ENCODE measurements around the gene FAM13B. TPM values are rescaled to one million over a fixed set of nuclear protein-coding genes. Genes with fewer than 3 reads are reported as not detected.

The FAM13B gene
- total and polyA plus RNA-seq, 2 of the 8 experiments (the other 6 are each of a cell fraction or from before 2014, with no cell fraction given): 6.4 to 17.0 TPM

DNA sequence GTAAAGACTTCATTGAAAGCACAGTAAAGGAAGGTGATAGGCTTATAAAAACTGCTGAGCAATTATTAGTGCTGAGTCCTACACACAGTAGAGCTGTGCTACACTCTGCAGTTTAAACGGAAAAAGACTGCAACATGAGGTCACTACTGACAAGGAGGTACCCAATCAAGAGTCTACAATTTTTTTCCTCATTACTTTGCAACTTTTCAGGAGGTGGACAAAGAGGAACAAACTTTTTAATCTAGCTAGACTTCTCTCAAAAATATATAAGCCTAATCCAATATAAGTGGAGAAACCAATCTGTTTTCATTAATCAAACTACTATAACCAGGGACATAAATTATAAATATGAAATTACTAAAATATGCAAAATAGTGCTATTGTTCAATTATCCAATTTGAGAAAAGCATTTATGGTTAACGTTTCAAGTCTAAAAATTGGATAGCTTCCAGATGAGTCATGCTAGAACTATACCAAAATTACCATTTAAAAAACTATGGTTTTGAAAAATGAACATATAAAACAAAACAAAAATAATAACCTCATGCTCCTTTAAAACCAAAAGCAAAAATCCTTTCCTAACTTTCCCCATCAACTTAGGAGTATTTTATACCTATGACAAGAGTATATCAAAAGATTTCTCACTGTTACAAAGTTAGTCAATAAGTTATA is 37.7 kb downstream of the FAM13B start:
- Histone ChIP-seq H3K27ac (ENCODE audit: low read depth, low read length) (no peak overlapping the region), H2BK120ac (replicated peaks; ENCODE audit: low read depth, low read length) (no peak overlapping the region), H4K8ac (ENCODE audit: extremely low read depth, insufficient read depth, low read length) (no peak overlapping the region), H3K4me1 (replicated peaks in 1 of 4; ENCODE audit: control insufficient read depth in 3 of 4, insufficient read depth in 4 of 4, low read length in 3 of 4) (no peaks in the 10 kb centered on the region), H3K79me1 (ENCODE audit: low read depth, low read length) (no peaks in the 10 kb centered on the region; the same call in 1 of the 2 replicates), H4K20me1 (replicated peaks in 1 of 2; ENCODE audit: control insufficient read depth in 1 of 2, insufficient read depth in 2 of 2, low read length in 2 of 2) (peaks cover 0 to 2% of the 10 kb centered on the region in 2 experiments), H3K36me3 (ENCODE audit: control insufficient read depth in 2 of 4, insufficient read depth in 4 of 4, low read length in 3 of 4) (peaks cover 0 to 9% (median 1%) of the 10 kb centered on the region in 4 experiments; a peak in 5 of 8 replicates), H2AK5ac (ENCODE audit: low read depth, low read length) (no peak overlapping the region), H3K27me3 (replicated peaks in 1 of 4; ENCODE audit: control insufficient read depth in 3 of 4, extremely low read depth in 1 of 4, insufficient read depth in 3 of 4, low read length in 3 of 4) (no peaks in the 10 kb centered on the region), H3K9ac (replicated peaks in 1 of 4; ENCODE audit: extremely low read depth in 1 of 4, low read depth in 3 of 4, low read length in 3 of 4) (no peak overlapping the region), H2AFZ (ENCODE audit: low read length) (no peak overlapping the region), H3K9me3 (ENCODE audit: insufficient read depth in 2 of 2, low read depth in 1 of 2, low read length in 1 of 2) (no peaks in the 10 kb centered on the region), H4K91ac (replicated peaks; ENCODE audit: insufficient read length, low read length) (no peak overlapping the region), H3K23ac (ENCODE audit: insufficient read length) (no peak overlapping the region), H4K5ac (ENCODE audit: insufficient read length, low read depth, low read length) (no peak overlapping the region), H2BK12ac (ENCODE audit: low read depth, low read length) (no peak overlapping the region), H3K4ac (replicated peaks; ENCODE audit: insufficient read length, low read depth, low read length) (no peak overlapping the region), H2BK15ac (ENCODE audit: low read length) (no peak overlapping the region), H3K23me2 (ENCODE audit: low read depth, low read length) (no peaks in the 10 kb centered on the region), H2BK20ac (ENCODE audit: low read length) (no peak overlapping the region), H3K56ac (replicated peaks; ENCODE audit: insufficient read length, low read depth, low read length) (no peak overlapping the region), H3K14ac (ENCODE audit: insufficient read length) (no peak overlapping the region), H2BK5ac (ENCODE audit: low read depth, low read length) (no peak overlapping the region), H3K4me2 (ENCODE audit: insufficient read depth in 1 of 2, low read depth in 2 of 2, low read length in 2 of 2) (no peak overlapping the region), H3K4me3 (ENCODE audit: extremely low read depth in 1 of 4, insufficient read depth in 2 of 4, low read depth in 3 of 4, low read length in 4 of 4) (no peak overlapping the region), H3K18ac (ENCODE audit: extremely low read depth, low read length) (no peak overlapping the region), H3K79me2 (ENCODE audit: control insufficient read depth in 1 of 2, insufficient read depth in 2 of 2, low read length in 2 of 2) (peaks cover 0 to 38% of the 10 kb centered on the region in 2 experiments; a peak in 2 of 4 replicates)
- FAIRE-seq (no peak), DNase-seq (ENCODE audit: low read depth in 1 of 2, low spot score in 2 of 2) (no peak)
- ChIA-PET CTCF (ENCODE audit: partially characterized antibody) (interaction anchor here (1.3 kb wide), 1 partner anchor 69 kb away, joined by 4 read pairs; no protein-coding TSS in a partner anchor), POLR2A (ENCODE audit: partially characterized antibody) (no interaction called here)
- 79% methylated on average over 2 of the region's 2 CpGs; no CpG with 5 or more reads in 1 of the 2 experiments for WGBS, 2 experiments (ENCODE audit: extremely low coverage in 1 of 2, insufficient coverage in 1 of 2, insufficient read length in 1 of 2, insufficient replicate concordance in 2 of 2, low coverage in 1 of 2, low lambda C conversion rate in 2 of 2, missing lambda C conversion rate in 1 of 2)
- TF ChIP-seq CHD1 (IDR thresholded peaks at IDR 0.05; ENCODE audit: low read depth, low read length): no peak
- no peak for TF ChIP-seq GTF2F1 (IDR thresholded peaks at IDR 0.05; ENCODE audit: borderline replicate concordance, low read depth, low read length)
- TF ChIP-seq SAP30 (IDR thresholded peaks at IDR 0.05; ENCODE audit: insufficient read depth, insufficient replicate concordance, low read length): no peak
- TF ChIP-seq YY1 (IDR thresholded peaks at IDR 0.05; ENCODE audit: low read depth, low read length): no peak
- no peak for TF ChIP-seq POLR2A (IDR thresholded peaks at IDR 0.05; ENCODE audit: control extremely low read depth in 1 of 2, low read depth in 2 of 2, low read length in 2 of 2)
- no peak for TF ChIP-seq BCL11A (IDR thresholded peaks at IDR 0.05; ENCODE audit: low read depth in 2 of 2, low read length in 2 of 2)
- TF ChIP-seq NANOG (IDR thresholded peaks at IDR 0.05; ENCODE audit: insufficient read depth, low read depth, low read length, poor library complexity, severe bottlenecking): no peak
- TF ChIP-seq TBP (IDR thresholded peaks at IDR 0.05; ENCODE audit: low read depth, low read length): no peak
- TF ChIP-seq EP300 (IDR thresholded peaks at IDR 0.05; ENCODE audit: borderline replicate concordance in 1 of 2, low read depth in 2 of 2, low read length in 2 of 2): no peak
- TF ChIP-seq SIX5 (IDR thresholded peaks at IDR 0.05; ENCODE audit: low read depth, low read length): no peak
- no peak for TF ChIP-seq JUN (IDR thresholded peaks at IDR 0.05; ENCODE audit: low read depth, low read length)
- TF ChIP-seq CREB1 (IDR thresholded peaks at IDR 0.05): no peak
- no peak for TF ChIP-seq EZH2 (IDR thresholded peaks at IDR 0.05; ENCODE audit: low read depth, low read length, severe bottlenecking)
- TF ChIP-seq TEAD4 (IDR thresholded peaks at IDR 0.05; ENCODE audit: low read depth, low read length): no peak

All from H1 (cell line).